ENCODE data around the gene MPHOSPH8.
"Not testable (repeated sequence)": the region's sequence is repeated elsewhere in the genome, so short reads cannot be mapped to it uniquely, and the experiment has no call there.

The MPHOSPH8 gene

GRCh38 chr13:19632915-19633478 is 462 bp upstream of the MPHOSPH8 start:
- no peak for DNase-seq

- DNase-seq: peak; percentile 58
These were observed 839 bp downstream of the MPHOSPH8 start for GRCh38 chr13:19634256-19634740.

GRCh38 chr13:19635926-19636325 is 2.5 kb downstream of the MPHOSPH8 start:
- DNase-seq: not testable (repeated sequence)

GRCh38 chr13:19643652-19644051 is 10.2 kb downstream of the MPHOSPH8 start:
- no peak for DNase-seq

- no peak for DNase-seq
These were observed 11.5 kb downstream of the MPHOSPH8 start for GRCh38 chr13:19645000-19645399.

GRCh38 chr13:19646063-19646462 is 12.6 kb downstream of the MPHOSPH8 start:
- DNase-seq: no peak

- no peak for DNase-seq
These were observed 17.3 kb downstream of the MPHOSPH8 start for GRCh38 chr13:19650742-19651141.

GRCh38 chr13:19657872-19658591 is 24.6 kb downstream of the MPHOSPH8 start:
- DNase-seq: no peak

- DNase-seq: no peak
These were observed 25.4 kb downstream of the MPHOSPH8 start for GRCh38 chr13:19658831-19659230.

GRCh38 chr13:19661126-19661525 is 27.7 kb downstream of the MPHOSPH8 start:
- DNase-seq: no peak

GRCh38 chr13:19661561-19661960 is 28.1 kb downstream of the MPHOSPH8 start:
- DNase-seq: no peak

- no peak for DNase-seq
These were observed 30.0 kb downstream of the MPHOSPH8 start for GRCh38 chr13:19663416-19663979.

- DNase-seq: no peak
These were observed 31.2 kb downstream of the MPHOSPH8 start for GRCh38 chr13:19664481-19665230.

- DNase-seq: peak; percentile 96
These were observed 32.0 kb downstream of the MPHOSPH8 start for GRCh38 chr13:19665427-19665859.

- DNase-seq: no peak
These were observed 35.3 kb downstream of the MPHOSPH8 start for GRCh38 chr13:19668778-19669177.

GRCh38 chr13:19670147-19670546 is 36.7 kb downstream of the MPHOSPH8 start:
- DNase-seq: no peak

- DNase-seq: no peak
These were observed 39.5 kb downstream of the MPHOSPH8 start for GRCh38 chr13:19672990-19673389.

- DNase-seq: no peak
These were observed 40.3 kb downstream of the MPHOSPH8 start for GRCh38 chr13:19673473-19674430.

- no peak for DNase-seq
These were observed 41.4 kb downstream of the MPHOSPH8 start for GRCh38 chr13:19674898-19675297.

GRCh38 chr13:19676168-19676567 is 42.7 kb downstream of the MPHOSPH8 start:
- no peak for DNase-seq

GRCh38 chr13:19680751-19681150 is 47.3 kb downstream of the MPHOSPH8 start:
- no peak for DNase-seq

- DNase-seq: no peak
These were observed 48.1 kb downstream of the MPHOSPH8 start for GRCh38 chr13:19681517-19681916.
